ENCODE results near the gene PRR11. TPM values are rescaled to one million over a fixed set of nuclear protein-coding genes. Genes with fewer than 3 reads are reported as not detected.
"Not testable (repeated sequence)": the region's sequence is repeated elsewhere in the genome, so short reads cannot be mapped to it uniquely, and the experiment has no call there.

PRR11 gene
- total RNA-seq, 1 experiment from 2014 or later = 86.7 TPM

DNA sequence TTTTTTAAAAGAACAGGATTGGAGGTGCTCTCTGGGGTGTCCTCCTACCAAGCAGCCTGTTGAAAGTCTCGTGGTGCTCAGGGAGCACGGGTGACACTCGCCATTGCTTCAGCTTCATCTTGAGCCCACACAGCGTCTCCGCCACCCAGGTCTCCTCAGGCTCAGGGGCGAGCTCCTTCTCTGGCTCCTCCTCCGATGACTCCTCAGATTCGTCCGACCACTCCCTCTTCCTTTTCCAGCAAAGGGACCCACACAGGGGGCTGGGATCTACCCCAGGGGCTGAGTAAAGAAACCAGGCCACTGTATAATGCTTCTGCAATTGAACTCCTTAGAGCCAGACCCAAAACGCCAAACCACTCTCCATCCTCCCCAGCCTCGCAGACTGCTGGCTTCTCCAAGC, 24.1 kb downstream of the PRR11 start:
- H3K4me1 ChIP-seq (ENCODE audit: control insufficient read depth in 1 of 2, insufficient read depth in 2 of 2, low read length in 2 of 2); BruUV-seq (replicated peaks); H3K36me3 ChIP-seq (ENCODE audit: control insufficient read depth in 1 of 2, insufficient read depth in 2 of 2, low read length in 2 of 2); POLR2A ChIA-PET; H3K27ac ChIP-seq (ENCODE audit: low read depth, low read length); intact Hi-C loops (cut with micrococcal nuclease); H2AFZ ChIP-seq (ENCODE audit: low read depth, low read length, poor library complexity, severe bottlenecking); H3K4me3 ChIP-seq (replicated peaks in 1 of 2; ENCODE audit: low read depth in 1 of 2, low read length in 2 of 2); H3K27me3 ChIP-seq (ENCODE audit: insufficient read depth, low read length); CTCF ChIA-PET; H3K9ac ChIP-seq (ENCODE audit: low read length); H3K9me3 ChIP-seq (ENCODE audit: control insufficient read depth in 1 of 2, insufficient read depth in 1 of 2, low read depth in 1 of 2, low read length in 2 of 2); H3K79me2 ChIP-seq (ENCODE audit: insufficient read depth, low read length); DNase-seq (ENCODE audit: low read depth, low spot score); ATAC-seq; H4K20me1 ChIP-seq (ENCODE audit: insufficient read depth); H3K4me2 ChIP-seq (ENCODE audit: low read length); H3K9me2 ChIP-seq (ENCODE audit: insufficient read depth); RAD21 ChIA-PET (ENCODE audit: low non-redundant PET in 1 of 2, low total read pairs in 2 of 2, uncharacterized antibody in 2 of 2, unreplicated experiment in 2 of 2): not testable (repeated sequence)

GRCh38 chr17:59180626-59181025, 25.1 kb downstream of the PRR11 start:
- POLR2A ChIA-PET = no interaction called here
- ATAC-seq (no peak), DNase-seq (ENCODE audit: low read depth, low spot score) (no peak)
- TF ChIP-seq EZH2 (IDR thresholded peaks at IDR 0.05) (no peak), SP1 (IDR thresholded peaks at IDR 0.05; ENCODE audit: low read depth) (no peak), ZFX (IDR thresholded peaks at IDR 0.05) (no peak), CBX3 (IDR thresholded peaks at IDR 0.05; ENCODE audit: low read depth) (no peak), ZNF274 (IDR thresholded peaks at IDR 0.05; ENCODE audit: low read depth, low read length) (no peak), YY1 (IDR thresholded peaks at IDR 0.05; ENCODE audit: extremely low read depth, insufficient replicate concordance, low read depth, low read length) (no peak), POLR2A (IDR thresholded peaks at IDR 0.05; ENCODE audit: borderline replicate concordance, extremely low read depth, insufficient read depth, insufficient read length) (no peak), SRF (IDR thresholded peaks at IDR 0.05; ENCODE audit: low read depth) (no peak), MAX (IDR thresholded peaks at IDR 0.05) (no peak), EGR1 (IDR thresholded peaks at IDR 0.05; ENCODE audit: low read depth) (no peak), JUND (IDR thresholded peaks at IDR 0.05) (no peak), SIN3A (IDR thresholded peaks at IDR 0.05; ENCODE audit: low read depth) (no peak), ZBTB33 (IDR thresholded peaks at IDR 0.05; ENCODE audit: extremely low read depth, insufficient replicate concordance, low read length) (no peak), CEBPB (IDR thresholded peaks at IDR 0.05; ENCODE audit: low read depth) (no peak), RAD21 (IDR thresholded peaks at IDR 0.05; ENCODE audit: low read depth) (no peak)
- TF ChIP-seq, protein P1, sequence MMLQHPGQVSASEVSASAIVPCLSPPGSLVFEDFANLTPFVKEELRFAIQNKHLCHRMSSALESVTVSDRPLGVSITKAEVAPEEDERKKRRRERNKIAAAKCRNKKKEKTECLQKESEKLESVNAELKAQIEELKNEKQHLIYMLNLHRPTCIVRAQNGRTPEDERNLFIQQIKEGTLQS (IDR thresholded peaks at IDR 0.05) = no peak
- TF ChIP-seq, protein P2, sequence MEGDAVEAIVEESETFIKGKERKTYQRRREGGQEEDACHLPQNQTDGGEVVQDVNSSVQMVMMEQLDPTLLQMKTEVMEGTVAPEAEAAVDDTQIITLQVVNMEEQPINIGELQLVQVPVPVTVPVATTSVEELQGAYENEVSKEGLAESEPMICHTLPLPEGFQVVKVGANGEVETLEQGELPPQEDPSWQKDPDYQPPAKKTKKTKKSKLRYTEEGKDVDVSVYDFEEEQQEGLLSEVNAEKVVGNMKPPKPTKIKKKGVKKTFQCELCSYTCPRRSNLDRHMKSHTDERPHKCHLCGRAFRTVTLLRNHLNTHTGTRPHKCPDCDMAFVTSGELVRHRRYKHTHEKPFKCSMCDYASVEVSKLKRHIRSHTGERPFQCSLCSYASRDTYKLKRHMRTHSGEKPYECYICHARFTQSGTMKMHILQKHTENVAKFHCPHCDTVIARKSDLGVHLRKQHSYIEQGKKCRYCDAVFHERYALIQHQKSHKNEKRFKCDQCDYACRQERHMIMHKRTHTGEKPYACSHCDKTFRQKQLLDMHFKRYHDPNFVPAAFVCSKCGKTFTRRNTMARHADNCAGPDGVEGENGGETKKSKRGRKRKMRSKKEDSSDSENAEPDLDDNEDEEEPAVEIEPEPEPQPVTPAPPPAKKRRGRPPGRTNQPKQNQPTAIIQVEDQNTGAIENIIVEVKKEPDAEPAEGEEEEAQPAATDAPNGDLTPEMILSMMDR (IDR thresholded peaks at IDR 0.05 in 2 of 3, conservative IDR thresholded peaks at IDR 0.05 in 1 of 3; ENCODE audit: borderline replicate concordance in 1 of 3, insufficient read depth in 1 of 3, low read depth in 2 of 3, low read length in 2 of 3) = no peak
- H2AFZ ChIP-seq (ENCODE audit: low read depth, low read length, poor library complexity, severe bottlenecking) = no peak overlapping the region
- H3K27me3 ChIP-seq (ENCODE audit: insufficient read depth, low read length) = no peaks in the 10 kb centered on the region
- CTCF ChIA-PET = no interaction called here
- H3K4me2 ChIP-seq (ENCODE audit: low read length) = no peak overlapping the region
- no peaks in the 10 kb centered on the region for H4K20me1 ChIP-seq (ENCODE audit: insufficient read depth)
- no peaks in the 10 kb centered on the region for H3K4me1 ChIP-seq (ENCODE audit: control insufficient read depth in 1 of 2, insufficient read depth in 2 of 2, low read length in 2 of 2)
- intact Hi-C loops (cut with micrococcal nuclease) = no loop called here
- H3K9me2 ChIP-seq (ENCODE audit: insufficient read depth) = no peaks in the 10 kb centered on the region
- H3K9me3 ChIP-seq (ENCODE audit: control insufficient read depth in 1 of 2, insufficient read depth in 1 of 2, low read depth in 1 of 2, low read length in 2 of 2) = no peaks in the 10 kb centered on the region
- BruUV-seq (replicated peaks) = no TSS peak
- H3K27ac ChIP-seq (ENCODE audit: low read depth, low read length) = no peak overlapping the region
- H3K36me3 ChIP-seq (ENCODE audit: control insufficient read depth in 1 of 2, insufficient read depth in 2 of 2, low read length in 2 of 2) = peaks cover 9 to 10% of the 10 kb centered on the region in 2 experiments; a peak in 3 of 4 replicates
- H3K79me2 ChIP-seq (ENCODE audit: insufficient read depth, low read length) = no peaks in the 10 kb centered on the region; the same call in 1 of the 2 replicates
- no peak overlapping the region for H3K4me3 ChIP-seq (replicated peaks in 1 of 2; ENCODE audit: low read depth in 1 of 2, low read length in 2 of 2)
- no peak overlapping the region for H3K9ac ChIP-seq (ENCODE audit: low read length)
- RAD21 ChIA-PET (ENCODE audit: low non-redundant PET in 1 of 2, low total read pairs in 2 of 2, uncharacterized antibody in 2 of 2, unreplicated experiment in 2 of 2) = no interaction called here
